Omental fat pad (tissue), 4 donors: Measurements from ENCODE around the gene GLA. TPM values are rescaled to one million over a fixed set of nuclear protein-coding genes. Genes with fewer than 3 reads are reported as not detected.

Experiments used
- ATAC-seq: fragments of 150-250 bp; one replicate; pipeline ENCODE4 v1.9.1; 2016; ENCODE audit warnings: mild to moderate bottlenecking, moderate library complexity; ENCODE audit not compliant: low FRiP score
- DNase-seq: peaks from one replicate; pipeline ENCODE4 v3.0.0-alpha.2; 2019; ENCODE audit warnings: low spot score
- CTCF ChIP-seq, 3 donors: fragments of 450-650 bp; IDR thresholded peaks; one replicate each; pipeline ENCODE4 v1.5.1; 2016 to 2017; ENCODE audit warnings: antibody characterized with exemption in 3 of 3, mild to moderate bottlenecking in 3 of 3, moderate library complexity in 2 of 3
- total RNA-seq, 4 donors: library from RNA; depleted of rRNA; stranded (reverse); fragments of >200 nt; gene quantifications; one replicate each; pipeline ENCODE4 v1.1.0, GENCODE V29; 2016

GLA gene
- total RNA-seq, result 100 to 1,000 TPM in 1 of 4 donors, 10 to 100 TPM in 3; 26.4 to 101 (median 49.7) TPM

DNA sequence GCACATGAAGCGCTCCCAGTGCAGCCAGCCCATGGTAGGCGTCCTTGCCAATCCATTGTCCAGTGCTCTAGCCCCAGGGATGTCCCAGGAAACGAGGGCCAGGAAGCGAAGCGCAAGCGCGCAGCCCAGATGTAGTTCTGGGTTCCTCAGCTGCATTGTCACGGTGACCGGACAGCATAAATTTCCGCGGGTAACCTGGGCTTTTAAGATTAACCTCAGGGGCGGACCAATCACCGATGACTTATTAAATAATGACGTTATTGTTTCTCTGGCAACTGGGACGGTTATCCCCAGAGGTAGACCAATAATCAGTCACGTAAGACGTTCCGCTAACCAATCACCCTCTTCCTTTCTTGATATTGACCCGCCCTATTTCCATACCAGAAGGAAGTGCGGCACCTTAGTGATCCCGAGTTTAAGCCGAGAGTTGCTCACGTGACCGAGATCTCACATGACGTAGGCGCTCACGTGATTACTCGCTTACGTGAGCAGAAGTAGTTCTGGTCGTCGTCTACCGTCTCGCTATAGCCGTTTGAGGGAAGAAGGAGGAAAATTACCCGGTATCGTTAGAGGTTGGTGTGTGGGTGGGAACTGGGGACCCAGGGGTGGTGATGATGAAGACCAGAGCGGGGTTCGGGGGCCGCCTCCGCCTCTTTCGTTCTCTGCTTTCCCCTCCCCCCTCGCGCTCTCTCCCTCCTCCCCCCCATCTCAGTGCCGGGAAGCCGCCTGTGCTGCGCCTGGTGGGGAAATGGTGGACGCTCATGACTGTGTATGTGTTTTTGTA lies at the start of gene GLA, which contains the start of gene HNRNPH2:
GLA (minus strand) TSS at position 178 of the 784 bp plus-strand sequence; CDS start at position 156, 22 bp downstream.
HNRNPH2 (plus strand) TSS at position 475 of the 784 bp plus-strand sequence. CDS start 3,767 bp downstream, outside the sequence.
- TF ChIP-seq CTCF (IDR thresholded peaks at IDR 0.05), result no peak
- ATAC-seq, result peak; percentile 97

DNA sequence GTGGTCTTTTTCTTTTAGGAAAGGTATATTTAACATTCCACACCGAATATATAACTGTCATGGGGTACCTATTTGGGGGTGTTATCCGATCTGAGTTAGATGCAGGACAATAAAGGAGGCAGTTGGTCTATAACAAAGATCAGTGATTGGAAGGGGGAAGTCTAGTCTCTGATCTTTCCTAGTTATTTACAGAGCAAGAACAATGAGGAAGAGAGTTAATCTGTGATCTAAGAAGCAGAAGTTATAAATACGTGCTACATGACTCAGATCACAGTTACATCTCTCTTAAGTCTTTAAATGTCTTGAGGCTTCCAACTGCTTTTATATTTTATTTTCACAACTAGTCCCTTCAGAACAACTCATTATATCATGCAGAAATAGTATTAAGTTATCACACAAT lies 44.3 kb upstream of the GLA start:
- ATAC-seq (no peak), DNase-seq (no peak)

More for the DNA sequence above, at the start of gene GLA, which contains the start of gene HNRNPH2:
- DNase-seq, result peak; percentile 89

GRCh38 chrX:101450961-101451360 lies 43.2 kb upstream of the GLA start:
- no peak for TF ChIP-seq CTCF (IDR thresholded peaks at IDR 0.05)
- no peak for DNase-seq
- no peak for ATAC-seq

More for the DNA sequence above, 44.3 kb upstream of the GLA start:
- no peak for TF ChIP-seq CTCF (IDR thresholded peaks at IDR 0.05)

DNA sequence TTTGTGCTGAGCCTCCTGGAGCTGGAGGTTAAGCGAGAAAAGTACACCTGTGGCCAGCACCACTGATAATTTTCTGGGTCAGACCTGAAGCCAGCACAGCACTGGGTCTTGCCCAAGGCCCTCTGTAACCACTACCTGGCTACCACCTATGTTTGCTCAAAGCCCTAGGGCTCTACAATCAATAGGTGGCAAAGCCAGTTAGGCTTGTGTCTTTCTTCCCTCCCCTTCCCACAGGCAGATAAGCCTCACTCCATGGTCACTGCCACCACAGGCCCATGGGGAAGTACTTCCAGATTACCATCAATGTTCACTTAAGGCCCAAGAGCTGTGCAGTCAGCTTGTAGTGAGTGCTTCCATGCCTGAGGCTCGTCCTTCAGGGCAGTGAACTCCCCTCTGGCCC lies 42.4 kb upstream of the GLA start:
- DNase-seq, result no peak
- ATAC-seq, result no peak
- no peak for TF ChIP-seq CTCF (IDR thresholded peaks at IDR 0.05)

GRCh38 chrX:101449279-101449678 lies 41.6 kb upstream of the GLA start:
- DNase-seq (no peak), ATAC-seq (no peak)
- TF ChIP-seq CTCF (IDR thresholded peaks at IDR 0.05), result no peak

- no peak for DNase-seq
- peak; percentile 83 for ATAC-seq
- no peak for TF ChIP-seq CTCF (IDR thresholded peaks at IDR 0.05)
Measured at GRCh38 chrX:101442085-101442484, 34.4 kb upstream of the GLA start.
